ENCODE measurements around the gene TKT. TPM values are rescaled to one million over a fixed set of nuclear protein-coding genes. Genes with fewer than 3 reads are reported as not detected.

The TKT gene
- total RNA-seq, 1 donor from 2014 or later = 379 TPM

DNA sequence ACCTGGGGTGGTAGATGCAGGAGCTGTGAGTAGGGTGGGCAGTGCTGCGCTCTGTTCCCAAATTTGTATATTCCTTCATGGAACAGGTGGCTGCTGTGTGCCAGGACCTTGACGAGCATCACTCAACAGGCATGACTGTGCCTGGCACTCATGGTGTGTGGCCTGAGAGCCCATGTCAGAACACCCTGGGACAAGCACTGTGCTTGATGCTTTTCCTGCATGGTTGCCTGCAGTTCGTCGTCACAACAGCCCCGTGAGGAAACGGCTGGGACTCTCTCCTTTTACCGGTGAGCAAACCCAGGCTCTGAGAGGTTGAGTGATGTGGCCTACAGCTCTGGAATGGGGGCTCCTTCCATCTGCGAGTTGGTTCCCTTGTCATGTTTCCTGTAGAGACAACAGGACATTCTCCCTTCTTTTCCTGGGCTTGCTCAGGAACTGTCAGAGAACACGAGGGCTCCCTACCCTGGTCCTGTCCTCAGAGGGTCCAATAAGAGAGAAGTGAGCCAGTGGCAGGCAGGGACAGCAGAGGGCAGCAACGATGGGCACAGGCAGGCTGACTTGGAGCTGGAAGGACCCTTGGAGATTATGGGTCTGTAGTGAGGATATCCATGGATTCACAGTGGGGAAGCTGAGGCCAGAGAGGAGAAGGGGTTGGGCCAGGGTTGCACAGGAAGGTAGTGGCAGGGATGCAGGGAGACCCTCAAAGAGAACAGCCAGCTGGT, 57.4 kb downstream of the TKT start:
- Mint-ChIP-seq H3K4me1 (peaks cover 5% of the 10 kb centered on the region), H3K36me3 (ENCODE audit: low read depth) (no peaks in the 10 kb centered on the region), H3K27ac (no peak overlapping the region), H3K27me3 (no peaks in the 10 kb centered on the region), H3K9me3 (no peaks in the 10 kb centered on the region), H3K4me3 (no peak overlapping the region)
- intact Hi-C loops (cut with micrococcal nuclease) = no loop called here
- no peak for DNase-seq

DNA sequence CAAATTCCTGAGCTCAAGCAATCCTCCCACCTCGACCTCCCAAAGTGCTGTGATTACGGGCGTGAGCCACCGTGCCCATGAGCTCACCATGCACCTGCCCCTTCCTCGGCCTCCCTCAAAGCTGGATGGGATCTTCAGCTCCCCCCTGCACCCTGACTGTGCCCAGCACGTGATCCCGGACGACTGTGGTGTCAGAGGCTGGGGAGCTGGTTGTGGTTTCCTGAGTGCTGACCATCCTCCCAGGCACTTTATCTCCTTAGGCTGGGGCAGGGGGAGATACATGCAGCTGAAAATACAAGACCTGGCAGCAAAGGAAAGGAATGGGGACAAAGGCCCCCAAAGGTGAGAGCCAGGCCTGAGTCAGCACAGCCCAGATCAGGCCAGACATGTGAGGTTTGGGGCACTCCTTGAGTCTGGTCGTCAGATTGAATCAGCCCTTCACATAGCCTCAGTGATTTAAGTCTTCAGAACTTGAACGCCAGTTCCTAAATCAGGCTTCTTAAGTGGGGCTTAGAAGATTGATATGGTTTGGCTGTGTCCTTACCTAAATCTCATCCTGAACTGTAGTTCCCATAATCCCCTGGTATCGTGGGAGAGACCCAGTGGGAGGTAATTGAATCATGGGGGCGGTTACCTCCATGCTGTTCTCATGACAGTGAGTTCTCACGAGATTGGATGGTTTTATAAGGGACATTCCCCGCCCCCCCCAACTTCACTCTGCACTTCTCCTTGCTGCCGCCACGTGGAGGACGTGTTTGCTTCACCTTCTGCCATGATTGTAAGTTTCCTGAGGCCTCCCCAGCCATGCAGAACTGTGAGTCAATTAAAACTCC, 59.0 kb downstream of the TKT start:
- no peaks in the 10 kb centered on the region for H3K27me3 Mint-ChIP-seq
- peak overlapping the region; percentile 9 for H3K27ac Mint-ChIP-seq
- peaks cover 6% of the 10 kb centered on the region for H3K4me1 Mint-ChIP-seq
- H3K36me3 Mint-ChIP-seq (ENCODE audit: low read depth) = peaks cover 7% of the 10 kb centered on the region
- H3K9me3 Mint-ChIP-seq = no peaks in the 10 kb centered on the region
- DNase-seq = peak; percentile 66
- H3K4me3 Mint-ChIP-seq = no peak overlapping the region
- intact Hi-C loops (cut with micrococcal nuclease) = loop anchor here (1.0 to 2.0 kb wide), 3 partner anchors 36 to 82 kb away; partner anchors contain the start of gene PRKCD

DNA sequence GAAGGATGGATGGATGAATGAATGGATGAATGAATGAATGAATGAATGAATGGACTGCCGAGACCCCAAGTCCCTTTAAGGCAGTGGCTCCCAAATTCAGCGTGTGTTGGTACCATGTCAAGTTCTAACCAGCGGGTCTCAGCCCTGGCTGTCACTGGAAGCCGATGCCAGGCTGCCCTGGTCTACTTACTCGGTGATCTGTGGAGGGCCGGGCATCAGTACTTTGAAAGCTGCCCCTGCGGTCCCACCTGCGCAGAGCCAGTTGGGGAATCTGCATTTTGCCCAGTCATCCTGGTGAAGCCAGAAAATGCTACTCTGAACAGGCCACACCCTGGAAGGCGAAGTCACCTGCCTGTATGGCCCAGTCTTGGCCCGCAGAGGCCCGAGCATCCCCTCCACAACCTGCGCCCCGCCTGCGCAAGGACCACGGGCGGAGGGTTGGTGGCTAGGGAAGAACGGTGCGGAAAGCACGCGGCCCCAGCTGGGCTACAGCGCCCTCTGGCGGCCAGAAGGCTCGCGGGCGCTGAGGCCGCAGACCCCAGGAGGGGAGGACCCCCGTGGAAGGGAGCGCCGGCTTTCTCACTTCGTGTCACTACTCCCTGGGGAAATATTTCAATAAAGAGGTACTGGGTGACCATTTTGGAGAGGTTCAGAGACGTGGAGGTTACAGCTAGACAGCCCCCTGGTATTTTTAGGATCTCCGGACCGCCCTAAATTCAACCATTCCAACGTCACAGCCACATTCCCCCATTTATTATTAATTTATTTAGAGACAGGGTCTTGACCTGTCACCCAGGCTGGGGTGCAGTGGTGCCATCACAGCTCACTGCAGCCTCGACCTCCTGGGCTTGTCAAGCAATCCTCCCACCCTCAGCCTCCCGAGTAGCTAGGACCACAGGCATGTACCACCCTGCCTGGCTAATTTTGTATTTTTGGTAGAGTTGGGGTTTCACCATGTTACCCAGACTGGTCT, 59.9 kb downstream of the TKT start:
- peak overlapping the region; percentile 30 for H3K27ac Mint-ChIP-seq
- no peaks in the 10 kb centered on the region for H3K9me3 Mint-ChIP-seq
- H3K4me1 Mint-ChIP-seq = peaks cover 6% of the 10 kb centered on the region
- no peak overlapping the region for H3K4me3 Mint-ChIP-seq
- H3K36me3 Mint-ChIP-seq (ENCODE audit: low read depth) = peaks cover 7% of the 10 kb centered on the region
- no peaks in the 10 kb centered on the region for H3K27me3 Mint-ChIP-seq
- intact Hi-C loops (cut with micrococcal nuclease) = loop anchor here (1.0 to 2.0 kb wide), 3 partner anchors 35 to 82 kb away; partner anchors contain the start of gene PRKCD
- DNase-seq = peak; percentile 89

DNA sequence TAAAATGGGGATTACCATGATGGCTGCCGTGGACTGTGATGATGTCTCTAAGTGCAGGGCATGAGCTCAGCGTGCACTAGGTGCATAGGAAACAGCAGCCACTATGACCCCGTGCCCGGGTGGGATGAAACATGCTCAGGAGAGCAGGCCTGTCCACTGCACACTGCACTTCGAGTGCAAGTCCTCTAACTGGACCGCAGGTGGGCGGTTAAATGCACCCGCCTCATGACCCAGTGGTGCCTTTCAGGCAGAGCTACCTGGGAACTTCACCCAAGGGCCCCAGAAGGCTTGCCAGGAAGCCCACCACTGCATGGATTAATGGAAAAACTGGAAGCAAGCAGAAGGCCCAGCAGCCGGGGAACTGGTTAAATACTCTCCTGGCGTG, 60.8 kb downstream of the TKT start:
- H3K36me3 Mint-ChIP-seq (ENCODE audit: low read depth) = peaks cover 10% of the 10 kb centered on the region
- H3K4me1 Mint-ChIP-seq = peaks cover 6% of the 10 kb centered on the region
- H3K4me3 Mint-ChIP-seq = no peak overlapping the region
- DNase-seq = no peak
- no peak overlapping the region for H3K27ac Mint-ChIP-seq
- H3K27me3 Mint-ChIP-seq = no peaks in the 10 kb centered on the region
- intact Hi-C loops (cut with micrococcal nuclease) = no loop called here
- H3K9me3 Mint-ChIP-seq = no peaks in the 10 kb centered on the region

DNA sequence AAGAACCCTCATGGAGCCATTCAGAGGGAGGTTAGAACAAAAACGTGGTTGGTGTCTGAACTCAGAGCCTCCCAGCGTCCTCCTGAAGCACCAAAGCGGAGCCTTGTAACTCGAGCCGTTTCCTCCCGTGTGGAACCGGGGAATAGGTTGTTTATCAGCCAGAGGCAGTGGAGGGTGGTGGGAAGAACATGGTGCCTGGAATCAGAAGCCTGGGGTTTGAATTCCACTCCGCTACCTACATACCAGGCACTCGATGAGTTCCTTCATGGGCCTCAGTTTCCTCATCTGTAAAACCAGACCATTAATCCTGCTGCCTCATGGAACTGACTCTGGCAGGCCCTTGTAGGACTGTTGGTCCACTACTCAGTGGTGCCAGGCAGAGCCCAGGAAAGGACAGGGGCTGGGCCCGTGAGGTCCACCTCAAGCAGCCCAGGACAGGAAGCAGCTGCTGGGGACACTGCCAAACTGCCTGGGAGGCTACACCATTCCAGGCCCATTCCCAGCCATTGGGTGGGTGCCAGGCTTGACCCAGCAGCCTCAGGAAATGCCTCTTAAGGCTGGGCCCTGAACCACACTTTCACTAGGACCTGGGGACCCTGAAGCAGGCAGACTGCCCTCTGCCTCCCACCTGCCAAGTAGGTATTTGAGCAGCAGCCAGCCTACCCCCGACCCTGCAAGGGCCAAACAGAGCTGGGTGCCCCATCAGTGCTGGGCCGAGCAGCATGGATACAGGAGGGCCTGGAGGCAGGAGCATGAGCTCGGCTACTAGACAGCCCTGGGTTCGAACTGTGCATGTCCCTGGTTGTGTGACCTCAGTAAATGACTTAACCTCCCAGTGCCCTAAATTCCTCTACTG, 61.4 kb downstream of the TKT start:
- peaks cover 13% of the 10 kb centered on the region for H3K36me3 Mint-ChIP-seq (ENCODE audit: low read depth)
- intact Hi-C loops (cut with micrococcal nuclease) = no loop called here
- no peak overlapping the region for H3K4me3 Mint-ChIP-seq
- no peaks in the 10 kb centered on the region for H3K27me3 Mint-ChIP-seq
- no peak overlapping the region for H3K27ac Mint-ChIP-seq
- no peak for DNase-seq
- peaks cover 6% of the 10 kb centered on the region for H3K4me1 Mint-ChIP-seq
- H3K9me3 Mint-ChIP-seq = no peaks in the 10 kb centered on the region

DNA sequence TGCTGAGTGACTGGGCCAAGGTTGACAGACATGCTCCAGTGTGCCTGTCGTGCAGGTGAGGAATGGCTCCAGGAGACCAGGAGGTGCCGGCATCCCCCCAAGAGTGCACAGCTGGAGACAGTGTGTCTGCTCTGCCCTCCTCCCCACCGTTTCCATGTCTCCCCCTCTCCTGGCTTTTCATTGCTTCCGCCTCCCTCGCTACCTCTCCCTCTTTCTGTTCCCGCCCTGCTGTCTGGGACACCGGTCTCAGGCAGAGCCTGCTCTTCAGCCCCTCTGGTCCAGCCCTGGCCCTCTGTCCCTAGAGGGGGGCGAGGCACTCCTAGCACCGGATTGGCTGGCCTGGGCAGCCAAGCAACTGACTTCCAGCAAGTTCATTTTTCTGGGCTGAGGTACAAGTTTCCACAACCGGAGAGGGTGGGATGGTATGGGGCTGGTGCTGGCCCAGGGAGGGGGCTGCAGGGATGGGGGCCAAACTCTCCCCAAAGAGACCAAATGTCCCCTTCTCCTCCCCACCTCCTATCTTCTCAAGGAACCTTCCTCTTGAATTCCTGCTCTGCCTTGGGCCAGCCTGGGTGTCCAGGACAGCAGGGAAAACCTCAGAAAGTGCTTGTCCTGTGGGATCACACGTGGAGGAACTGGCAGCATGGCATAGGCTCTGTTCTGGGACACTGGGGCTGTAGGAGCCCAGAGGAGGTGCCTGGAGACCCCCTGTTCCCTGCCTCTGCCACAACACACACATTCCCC, 62.2 kb downstream of the TKT start:
- intact Hi-C loops (cut with micrococcal nuclease) = no loop called here
- no peak for DNase-seq
- Mint-ChIP-seq H3K4me3 (no peak overlapping the region), H3K4me1 (peaks cover 6% of the 10 kb centered on the region), H3K9me3 (no peaks in the 10 kb centered on the region), H3K27ac (no peak overlapping the region), H3K27me3 (no peaks in the 10 kb centered on the region), H3K36me3 (ENCODE audit: low read depth) (peaks cover 17% of the 10 kb centered on the region)

DNA sequence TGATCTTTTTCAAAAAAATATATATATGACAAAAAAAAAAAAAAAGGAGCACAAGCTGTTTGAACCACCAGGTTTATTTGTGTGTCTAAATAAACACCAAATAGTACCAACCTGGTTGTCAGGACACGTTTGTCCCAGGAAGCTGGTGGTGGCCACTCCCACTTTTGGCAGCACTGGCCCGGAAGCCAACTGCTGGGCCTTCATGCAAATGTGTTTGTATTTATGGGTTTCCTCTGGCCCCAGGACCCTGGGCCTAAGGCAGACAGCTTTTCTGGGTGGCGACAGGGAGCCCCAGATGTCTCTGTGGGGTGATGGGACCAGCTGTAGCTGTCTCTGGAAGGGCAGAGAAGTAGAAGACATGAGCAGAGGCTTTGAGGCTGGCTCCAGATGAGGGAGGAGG, 63.2 kb downstream of the TKT start:
- Mint-ChIP-seq H3K27me3 (no peaks in the 10 kb centered on the region), H3K9me3 (no peaks in the 10 kb centered on the region), H3K36me3 (ENCODE audit: low read depth) (peaks cover 20% of the 10 kb centered on the region), H3K4me1 (peaks cover 6% of the 10 kb centered on the region), H3K4me3 (no peak overlapping the region), H3K27ac (no peak overlapping the region)
- intact Hi-C loops (cut with micrococcal nuclease) = no loop called here
- no peak for DNase-seq

DNA sequence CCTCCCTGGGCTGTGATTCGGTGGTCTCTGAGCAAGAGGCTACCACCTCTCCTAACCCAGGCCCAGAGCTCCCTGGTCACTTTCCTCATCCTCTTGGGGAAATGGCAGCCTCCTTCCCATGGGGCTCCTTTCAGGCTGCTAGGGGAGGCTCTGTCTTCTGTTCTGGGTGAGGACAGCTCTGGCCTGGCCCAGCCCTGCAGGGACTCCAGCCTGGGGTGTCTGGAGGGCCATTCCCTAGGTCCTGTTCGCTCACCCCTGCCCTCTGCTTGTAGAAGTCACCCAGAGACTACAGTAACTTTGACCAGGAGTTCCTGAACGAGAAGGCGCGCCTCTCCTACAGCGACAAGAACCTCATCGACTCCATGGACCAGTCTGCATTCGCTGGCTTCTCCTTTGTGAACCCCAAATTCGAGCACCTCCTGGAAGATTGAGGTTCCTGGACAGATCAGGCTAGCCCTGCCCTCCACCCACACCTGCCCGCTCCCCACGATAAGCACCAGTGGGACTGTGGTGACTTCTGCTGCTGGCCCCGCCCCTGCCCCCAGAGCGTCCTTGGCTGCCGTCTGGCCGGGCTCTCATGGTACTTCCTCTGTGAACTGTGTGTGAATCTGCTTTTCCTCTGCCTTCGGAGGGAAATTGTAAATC, 63.9 kb downstream of the TKT start:
- Mint-ChIP-seq H3K9me3 (no peaks in the 10 kb centered on the region), H3K4me1 (peaks cover 6% of the 10 kb centered on the region), H3K36me3 (ENCODE audit: low read depth) (peaks cover 23% of the 10 kb centered on the region), H3K27ac (no peak overlapping the region), H3K4me3 (no peak overlapping the region), H3K27me3 (no peaks in the 10 kb centered on the region)
- no peak for DNase-seq
- intact Hi-C loops (cut with micrococcal nuclease) = no loop called here

DNA sequence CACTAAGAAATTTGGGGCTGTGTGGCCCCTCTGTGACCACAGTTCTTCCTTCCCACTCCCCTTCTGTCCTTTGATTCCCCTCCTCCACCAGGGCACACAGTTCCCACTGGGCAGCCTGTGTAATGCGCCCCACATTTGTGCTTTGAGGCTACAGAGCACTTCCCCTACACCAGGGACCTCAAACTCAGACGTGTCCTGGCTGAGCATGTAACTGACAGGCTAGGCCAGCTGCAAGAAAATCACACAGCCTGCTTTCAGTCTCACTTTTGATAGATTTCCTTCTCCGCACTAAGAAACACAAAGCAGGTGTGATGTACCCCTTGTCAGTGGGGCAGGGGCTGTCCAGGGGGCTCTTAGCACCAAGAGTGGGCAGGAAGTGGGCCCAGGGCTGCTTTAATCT, 65.2 kb downstream of the TKT start:
- intact Hi-C loops (cut with micrococcal nuclease) = no loop called here
- peaks cover 24% of the 10 kb centered on the region for H3K36me3 Mint-ChIP-seq (ENCODE audit: low read depth)
- no peaks in the 10 kb centered on the region for H3K9me3 Mint-ChIP-seq

DNA sequence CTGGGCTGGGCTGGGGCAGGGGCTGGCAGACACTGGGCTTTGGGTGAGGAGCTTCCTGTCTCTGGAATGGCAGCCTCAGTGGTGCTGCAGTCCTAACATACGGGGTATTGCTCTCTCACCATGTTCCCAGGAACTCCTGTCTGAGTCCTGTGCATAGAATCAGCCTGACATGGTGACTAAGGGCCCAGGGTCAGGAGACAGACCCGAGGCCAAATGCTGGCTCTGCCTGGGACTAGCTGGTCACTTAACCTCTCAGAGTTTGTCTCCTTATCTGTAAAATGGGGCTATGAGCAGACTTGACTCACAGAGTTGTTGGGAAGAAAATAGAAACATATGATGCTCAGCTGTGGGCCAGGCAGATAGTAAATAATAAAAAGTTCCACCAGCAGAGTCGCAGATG, 66.5 kb downstream of the TKT start:
- peaks cover 31% of the 10 kb centered on the region for H3K36me3 Mint-ChIP-seq (ENCODE audit: low read depth)
- H3K4me3 Mint-ChIP-seq = no peak overlapping the region
- no peak overlapping the region for H3K27ac Mint-ChIP-seq
- intact Hi-C loops (cut with micrococcal nuclease) = no loop called here
- H3K9me3 Mint-ChIP-seq = no peaks in the 10 kb centered on the region
- H3K4me1 Mint-ChIP-seq = peaks cover 4% of the 10 kb centered on the region
- H3K27me3 Mint-ChIP-seq = no peaks in the 10 kb centered on the region
- DNase-seq = no peak

More for the DNA sequence above, 65.2 kb downstream of the TKT start:
- Mint-ChIP-seq H3K27me3 (no peaks in the 10 kb centered on the region), H3K4me3 (no peak overlapping the region), H3K4me1 (peaks cover 4% of the 10 kb centered on the region), H3K27ac (no peak overlapping the region)
- DNase-seq = no peak

DNA sequence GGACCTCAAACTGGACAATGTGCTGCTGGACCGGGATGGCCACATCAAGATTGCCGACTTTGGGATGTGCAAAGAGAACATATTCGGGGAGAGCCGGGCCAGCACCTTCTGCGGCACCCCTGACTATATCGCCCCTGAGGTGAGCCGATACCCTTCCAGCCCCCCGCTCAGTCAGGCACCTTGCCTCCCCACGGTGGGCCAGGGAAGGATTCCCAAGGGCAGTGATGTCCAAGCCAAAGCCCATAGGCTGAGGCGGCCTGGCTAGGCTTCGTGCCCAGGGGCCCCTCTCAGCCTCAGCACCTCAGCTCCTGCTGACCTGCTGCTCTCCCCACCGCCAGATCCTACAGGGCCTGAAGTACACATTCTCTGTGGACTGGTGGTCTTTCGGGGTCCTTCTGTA, 67.1 kb downstream of the TKT start:
- H3K4me1 Mint-ChIP-seq = peaks cover 4% of the 10 kb centered on the region
- no peaks in the 10 kb centered on the region for H3K27me3 Mint-ChIP-seq
- DNase-seq = no peak
- intact Hi-C loops (cut with micrococcal nuclease) = no loop called here
- peaks cover 33% of the 10 kb centered on the region for H3K36me3 Mint-ChIP-seq (ENCODE audit: low read depth)
- H3K27ac Mint-ChIP-seq = no peak overlapping the region
- H3K9me3 Mint-ChIP-seq = no peaks in the 10 kb centered on the region
- H3K4me3 Mint-ChIP-seq = no peak overlapping the region

DNA sequence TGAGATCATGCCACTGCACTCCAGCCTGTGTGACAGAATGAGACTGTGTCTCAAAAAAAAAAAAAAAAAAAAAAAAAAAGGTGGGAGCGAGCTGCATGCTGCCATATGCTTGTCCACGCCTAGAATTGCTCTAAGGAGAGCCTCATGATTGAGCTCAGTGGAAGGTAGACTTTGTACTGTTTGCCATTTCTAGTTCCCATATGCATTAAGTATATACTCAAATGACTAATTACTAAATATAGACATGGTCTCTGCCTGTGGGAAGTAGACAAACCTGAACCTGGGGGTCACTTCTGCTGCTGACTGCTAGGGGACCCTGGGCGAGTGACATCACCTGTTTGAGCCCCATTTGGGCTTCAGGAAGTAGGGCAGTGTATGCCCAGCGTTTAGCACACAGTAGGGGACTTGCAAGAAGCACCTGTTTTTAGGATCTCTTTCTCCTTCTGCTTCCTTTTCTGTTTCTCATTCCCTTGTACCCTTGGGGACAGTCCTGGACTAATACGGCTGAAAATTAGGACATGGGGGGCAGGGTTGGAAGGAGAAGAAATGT, 67.6 kb downstream of the TKT start:
- peaks cover 33% of the 10 kb centered on the region for H3K36me3 Mint-ChIP-seq (ENCODE audit: low read depth)

More for the DNA sequence above, 67.6 kb downstream of the TKT start:
- no peaks in the 10 kb centered on the region for H3K9me3 Mint-ChIP-seq
- intact Hi-C loops (cut with micrococcal nuclease) = no loop called here
- DNase-seq = no peak
- H3K4me3 Mint-ChIP-seq = no peak overlapping the region
- peaks cover 4% of the 10 kb centered on the region for H3K4me1 Mint-ChIP-seq
- no peaks in the 10 kb centered on the region for H3K27me3 Mint-ChIP-seq
- no peak overlapping the region for H3K27ac Mint-ChIP-seq

Data from activated CD4-positive, alpha-beta T cell treated with anti-CD3 and anti-CD28 coated beads, Interleukin-2, amount 10 ng/mL, durations not matched to agents 24 days and 14 days (primary cell).